Measurements from ENCODE around the gene PCYOX1L. TPM values are rescaled to one million over a fixed set of nuclear protein-coding genes. Genes with fewer than 3 reads are reported as not detected.

PCYOX1L gene
- total RNA-seq, 4 donors from 2014 or later: 0.75 to 5.4 (median 2.8) TPM

DNA sequence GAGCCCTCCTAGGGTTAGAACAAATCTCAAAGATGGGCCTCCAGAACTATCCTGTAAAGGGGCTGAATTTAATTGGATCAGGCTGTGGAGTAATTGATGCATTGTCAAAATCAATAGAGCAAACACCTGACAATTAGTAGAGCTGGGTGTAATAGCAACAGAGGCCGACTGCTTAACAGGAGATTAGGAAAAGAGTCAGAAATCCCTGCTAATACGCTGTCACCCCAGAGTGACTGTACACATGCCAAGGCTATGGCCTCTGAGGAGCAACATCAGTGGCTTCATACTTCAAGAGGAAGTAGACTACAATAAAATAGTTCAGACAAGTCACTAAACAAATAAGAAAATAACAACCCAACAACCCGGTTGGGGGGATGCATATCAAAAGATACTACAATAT is 31.2 kb upstream of the PCYOX1L start:
- no peaks in the 10 kb centered on the region for H3K27me3 ChIP-seq
- no peak overlapping the region for H3K27ac ChIP-seq
- no peak overlapping the region for H3K4me3 ChIP-seq
- WGBS, 2 donors (ENCODE audit: low coverage in 1 of 2): 28 to 58% methylated on average over 3 of the region's 3 CpGs
- no peaks in the 10 kb centered on the region for H3K36me3 ChIP-seq
- no peak for TF ChIP-seq POLR2A (IDR thresholded peaks at IDR 0.05)
- peaks cover 5 to 23% (median 13%) of the 10 kb centered on the region in 4 donors for H3K4me1 ChIP-seq
- intact Hi-C loops (cut with DNase I; ENCODE audit: low total_unique reads) (no loop called here), in situ Hi-C loops (cut with MboI; ENCODE audit: low pct_ligation_motif_present in 1 of 4, low pct_unique_long_range_greater_than_20kb in 1 of 4, low sequenced_read_pairs in 3 of 4) (loop anchor here in 1 of 4 donors (25.0 kb wide), 1 partner anchor 236 kb away; the partner anchor contains the start of gene CSNK1A1)
- no peaks in the 10 kb centered on the region for H3K9me3 ChIP-seq
- no peak for DNase-seq

DNA sequence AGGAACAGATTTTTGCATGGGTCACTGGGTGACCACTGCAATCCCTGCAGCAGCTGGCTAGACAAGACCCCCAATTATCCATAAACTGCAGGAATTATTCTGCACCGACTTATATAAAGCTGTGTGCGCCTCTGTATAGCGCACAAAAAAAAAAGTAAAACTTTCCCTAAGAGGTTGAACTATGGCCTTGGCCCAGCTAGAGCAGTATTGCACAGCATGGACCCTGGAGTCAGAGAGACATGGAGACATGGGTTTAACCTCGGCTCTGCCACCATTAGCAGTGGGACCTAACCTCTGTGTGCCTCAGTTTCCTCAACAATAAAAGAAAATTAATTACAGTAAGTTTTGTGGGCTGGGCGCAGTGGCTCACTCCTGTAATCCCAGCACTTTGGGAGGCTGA is 29.7 kb upstream of the PCYOX1L start:
- Histone ChIP-seq H3K27me3 (no peaks in the 10 kb centered on the region), H3K4me3 (no peak overlapping the region), H3K9me3 (no peaks in the 10 kb centered on the region), H3K4me1 (peaks cover 0 to 7% (median 2%) of the 10 kb centered on the region in 4 donors), H3K27ac (no peak overlapping the region), H3K36me3 (no peaks in the 10 kb centered on the region)
- no peak for DNase-seq
- intact Hi-C loops (cut with DNase I; ENCODE audit: low total_unique reads): no loop called here
- in situ Hi-C loops (cut with MboI; ENCODE audit: low pct_ligation_motif_present in 1 of 4, low pct_unique_long_range_greater_than_20kb in 1 of 4, low sequenced_read_pairs in 3 of 4): loop anchor here in 1 of 4 donors (25.0 kb wide), 1 partner anchor 234 kb away; the partner anchor contains the start of gene CSNK1A1
- WGBS, 2 donors (ENCODE audit: low coverage in 1 of 2): 86 to 92% methylated on average over 4 to 5 of the region's 5 CpGs
- TF ChIP-seq, protein P1, sequence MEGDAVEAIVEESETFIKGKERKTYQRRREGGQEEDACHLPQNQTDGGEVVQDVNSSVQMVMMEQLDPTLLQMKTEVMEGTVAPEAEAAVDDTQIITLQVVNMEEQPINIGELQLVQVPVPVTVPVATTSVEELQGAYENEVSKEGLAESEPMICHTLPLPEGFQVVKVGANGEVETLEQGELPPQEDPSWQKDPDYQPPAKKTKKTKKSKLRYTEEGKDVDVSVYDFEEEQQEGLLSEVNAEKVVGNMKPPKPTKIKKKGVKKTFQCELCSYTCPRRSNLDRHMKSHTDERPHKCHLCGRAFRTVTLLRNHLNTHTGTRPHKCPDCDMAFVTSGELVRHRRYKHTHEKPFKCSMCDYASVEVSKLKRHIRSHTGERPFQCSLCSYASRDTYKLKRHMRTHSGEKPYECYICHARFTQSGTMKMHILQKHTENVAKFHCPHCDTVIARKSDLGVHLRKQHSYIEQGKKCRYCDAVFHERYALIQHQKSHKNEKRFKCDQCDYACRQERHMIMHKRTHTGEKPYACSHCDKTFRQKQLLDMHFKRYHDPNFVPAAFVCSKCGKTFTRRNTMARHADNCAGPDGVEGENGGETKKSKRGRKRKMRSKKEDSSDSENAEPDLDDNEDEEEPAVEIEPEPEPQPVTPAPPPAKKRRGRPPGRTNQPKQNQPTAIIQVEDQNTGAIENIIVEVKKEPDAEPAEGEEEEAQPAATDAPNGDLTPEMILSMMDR (IDR thresholded peaks at IDR 0.05): no peak
- TF ChIP-seq POLR2A (IDR thresholded peaks at IDR 0.05) (no peak), EP300 (IDR thresholded peaks at IDR 0.05; ENCODE audit: low read depth) (no peak), POLR2AphosphoS5 (IDR thresholded peaks at IDR 0.05) (no peak)

DNA sequence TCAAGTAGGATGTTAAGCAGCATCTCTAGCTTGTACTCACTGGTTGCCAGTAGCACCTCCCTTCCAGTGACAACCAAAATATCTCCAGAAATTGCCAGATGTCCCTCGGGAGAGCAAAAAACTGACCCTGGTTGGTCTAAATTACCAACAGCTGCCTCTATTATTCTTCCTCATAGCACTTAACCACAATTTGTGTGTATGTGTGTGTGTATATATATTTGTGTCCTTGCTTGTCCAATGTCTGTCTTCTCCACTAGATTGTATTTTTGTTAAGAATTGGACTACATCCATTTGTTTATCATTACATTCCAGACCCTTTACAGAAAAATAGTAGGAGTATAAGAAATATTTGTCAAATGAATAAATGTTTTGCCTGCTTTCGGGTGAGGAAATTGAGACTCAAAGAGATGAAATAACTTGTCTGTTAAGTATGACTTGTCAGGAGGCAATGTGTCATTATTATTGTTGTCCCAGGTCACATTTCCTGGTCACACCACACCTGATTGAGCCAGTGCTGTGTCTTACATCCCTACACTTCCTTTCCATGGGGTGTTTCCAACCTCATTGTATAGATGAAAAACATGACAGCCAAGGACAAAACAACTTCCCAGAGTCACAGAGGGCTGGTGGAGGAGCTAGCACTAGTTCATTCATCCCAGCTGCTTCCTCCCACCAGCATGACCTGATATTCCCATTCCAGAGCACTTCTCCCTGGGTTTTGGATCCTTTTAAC is 24.0 kb upstream of the PCYOX1L start:
- in situ Hi-C loops (cut with MboI; ENCODE audit: low pct_ligation_motif_present in 1 of 4, low pct_unique_long_range_greater_than_20kb in 1 of 4, low sequenced_read_pairs in 3 of 4) (loop anchor here in 1 of 4 donors (25.0 kb wide), 1 partner anchor 228 kb away; the partner anchor contains the start of gene CSNK1A1), intact Hi-C loops (cut with DNase I; ENCODE audit: low total_unique reads) (no loop called here)
- Histone ChIP-seq H3K27me3 (no peaks in the 10 kb centered on the region), H3K36me3 (no peaks in the 10 kb centered on the region), H3K27ac (no peak overlapping the region), H3K9me3 (no peaks in the 10 kb centered on the region), H3K4me3 (no peak overlapping the region), H3K4me1 (no peaks in the 10 kb centered on the region)
- DNase-seq: no peak
- TF ChIP-seq EP300 (IDR thresholded peaks at IDR 0.05; ENCODE audit: low read depth): no peak
- no peak for TF ChIP-seq POLR2A (IDR thresholded peaks at IDR 0.05)
- TF ChIP-seq, protein P1 (IDR thresholded peaks at IDR 0.05): no peak
- no peak for TF ChIP-seq POLR2AphosphoS5 (IDR thresholded peaks at IDR 0.05)
- 76 to 83% methylated on average over 2 of the region's 2 CpGs for WGBS, 2 donors (ENCODE audit: low coverage in 1 of 2)

DNA sequence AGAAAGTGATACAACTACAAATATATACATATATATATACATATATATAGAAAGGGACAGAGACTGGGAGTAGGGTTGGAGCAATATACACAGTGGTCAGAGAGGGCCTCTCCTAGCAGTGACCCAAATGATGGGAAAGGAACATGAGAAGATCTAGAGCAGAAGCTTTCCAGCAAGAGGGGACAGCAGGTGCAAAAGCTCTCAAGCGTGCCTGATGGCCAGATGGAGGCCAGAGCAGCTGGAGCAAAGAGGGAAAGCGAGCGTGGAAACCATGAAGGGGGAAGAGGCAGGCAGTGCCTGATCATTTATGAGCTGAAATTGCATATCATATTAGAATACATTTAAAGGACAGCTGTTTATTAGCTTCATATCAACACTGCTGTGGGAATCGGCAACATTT is 20.1 kb upstream of the PCYOX1L start:
- TF ChIP-seq EP300 (IDR thresholded peaks at IDR 0.05; ENCODE audit: low read depth) (no peak), POLR2AphosphoS5 (IDR thresholded peaks at IDR 0.05) (no peak), POLR2A (IDR thresholded peaks at IDR 0.05) (no peak)
- TF ChIP-seq, protein P1 (IDR thresholded peaks at IDR 0.05): no peak
- WGBS, 2 donors (ENCODE audit: low coverage in 1 of 2): 93 to 94% methylated on average over 2 to 4 of the region's 4 CpGs
- H3K4me3 ChIP-seq: no peak overlapping the region
- H3K27me3 ChIP-seq: no peaks in the 10 kb centered on the region
- H3K4me1 ChIP-seq: no peaks in the 10 kb centered on the region
- DNase-seq: no peak
- H3K36me3 ChIP-seq: no peaks in the 10 kb centered on the region
- H3K9me3 ChIP-seq: no peaks in the 10 kb centered on the region
- in situ Hi-C loops (cut with MboI; ENCODE audit: low pct_ligation_motif_present in 1 of 4, low pct_unique_long_range_greater_than_20kb in 1 of 4, low sequenced_read_pairs in 3 of 4) (loop anchor here in 1 of 4 donors (25.0 kb wide), 1 partner anchor 225 kb away; the partner anchor contains the start of gene CSNK1A1), intact Hi-C loops (cut with DNase I; ENCODE audit: low total_unique reads) (no loop called here)
- H3K27ac ChIP-seq: no peak overlapping the region

Measured in transverse colon (tissue), 4 donors.